GM21381 (cell line): Measurements from ENCODE around the gene ZSWIM6.

Source experiments
- ATAC-seq: cut with Tn5 transposase; IDR thresholded peaks from one replicate; pipeline ENCODE4 v1.9.1; 2021; ENCODE audit warnings: mild to moderate bottlenecking, moderate library complexity; ENCODE audit not compliant: unreplicated experiment

ZSWIM6 gene

GRCh38 chr5:61306531-61307131 is 25.4 kb upstream of the ZSWIM6 start:
- ATAC-seq = peak; percentile 84

GRCh38 chr5:61307191-61307590 is 24.9 kb upstream of the ZSWIM6 start:
- no peak for ATAC-seq

- ATAC-seq = no peak
Measured at GRCh38 chr5:61307611-61308010, 24.4 kb upstream of the ZSWIM6 start.

- ATAC-seq = no peak
Measured at GRCh38 chr5:61308712-61309111, 23.3 kb upstream of the ZSWIM6 start.

- ATAC-seq = no peak
Measured at GRCh38 chr5:61309115-61309514, 22.9 kb upstream of the ZSWIM6 start.

- no peak for ATAC-seq
Measured at GRCh38 chr5:61311056-61311610, 20.9 kb upstream of the ZSWIM6 start.

GRCh38 chr5:61311836-61312808 is 19.9 kb upstream of the ZSWIM6 start:
- ATAC-seq = no peak

- ATAC-seq = no peak
Measured at GRCh38 chr5:61313960-61314681, 17.9 kb upstream of the ZSWIM6 start.

- ATAC-seq = no peak
Measured at GRCh38 chr5:61318376-61318775, 13.7 kb upstream of the ZSWIM6 start.

GRCh38 chr5:61319388-61320146 is 12.5 kb upstream of the ZSWIM6 start:
- peak; percentile 99 for ATAC-seq

GRCh38 chr5:61320860-61321259 is 11.2 kb upstream of the ZSWIM6 start:
- ATAC-seq = no peak

GRCh38 chr5:61321669-61322068 is 10.4 kb upstream of the ZSWIM6 start:
- ATAC-seq = no peak

- no peak for ATAC-seq
Measured at GRCh38 chr5:61322738-61323725, 9.0 kb upstream of the ZSWIM6 start.

- ATAC-seq = peak; percentile 33
Measured at GRCh38 chr5:61327760-61328753, 4.0 kb upstream of the ZSWIM6 start.

- ATAC-seq = no peak
Measured at GRCh38 chr5:61328791-61329549, 3.1 kb upstream of the ZSWIM6 start.

GRCh38 chr5:61329550-61330128 is 2.4 kb upstream of the ZSWIM6 start:
- ATAC-seq = no peak

- ATAC-seq = no peak
Measured at GRCh38 chr5:61330341-61330844, 1.7 kb upstream of the ZSWIM6 start.
